GM19455 (cell line): Measurements from ENCODE around the gene DDI2.

Source experiments
- ATAC-seq: cut with Tn5 transposase; IDR thresholded peaks from one replicate; pipeline ENCODE4 v1.9.1; 2021; ENCODE audit not compliant: unreplicated experiment

Gene DDI2

GRCh38 chr1:15605398-15606383, 11.6 kb upstream of the DDI2 start:
- ATAC-seq = no peak

- ATAC-seq = no peak
Measured at GRCh38 chr1:15609631-15610030, 7.6 kb upstream of the DDI2 start.

GRCh38 chr1:15610167-15610566, 7.1 kb upstream of the DDI2 start:
- no peak for ATAC-seq

GRCh38 chr1:15616373-15617172, 685 bp upstream of the DDI2 start:
- ATAC-seq = peak; percentile 12

- peak; percentile 34 for ATAC-seq
Measured at GRCh38 chr1:15618077-15618654, 908 bp downstream of the DDI2 start.

GRCh38 chr1:15618655-15619525, 1.6 kb downstream of the DDI2 start:
- peak; percentile 2 for ATAC-seq

GRCh38 chr1:15620155-15620545, 2.9 kb downstream of the DDI2 start:
- ATAC-seq = no peak

- ATAC-seq = no peak
Measured at GRCh38 chr1:15620902-15621682, 3.8 kb downstream of the DDI2 start.

GRCh38 chr1:15621975-15622374, 4.7 kb downstream of the DDI2 start:
- ATAC-seq = no peak

GRCh38 chr1:15622712-15623373, 5.6 kb downstream of the DDI2 start:
- ATAC-seq = no peak

- ATAC-seq = no peak
Measured at GRCh38 chr1:15623435-15623834, 6.2 kb downstream of the DDI2 start.

- no peak for ATAC-seq
Measured at GRCh38 chr1:15624133-15624714, 7.0 kb downstream of the DDI2 start.

- ATAC-seq = no peak
Measured at GRCh38 chr1:15625056-15625917, 8.0 kb downstream of the DDI2 start.

GRCh38 chr1:15626269-15626950, 9.2 kb downstream of the DDI2 start:
- no peak for ATAC-seq

GRCh38 chr1:15627343-15627988, 10.2 kb downstream of the DDI2 start:
- peak; percentile 86 for ATAC-seq

GRCh38 chr1:15628003-15628402, 10.7 kb downstream of the DDI2 start:
- peak; percentile 21 for ATAC-seq
